COLO668 (cell line): ENCODE results near the gene SH3PXD2A.
"Not testable (repeated sequence)": the region's sequence is repeated elsewhere in the genome, so short reads cannot be mapped to it uniquely, and the experiment has no call there.

Experiments used
- DNase-seq: peaks from one replicate; lab custom pipeline; 2025; ENCODE audit not compliant: unreplicated experiment; lab: John Stamatoyannopoulos, UW

The SH3PXD2A gene

DNA sequence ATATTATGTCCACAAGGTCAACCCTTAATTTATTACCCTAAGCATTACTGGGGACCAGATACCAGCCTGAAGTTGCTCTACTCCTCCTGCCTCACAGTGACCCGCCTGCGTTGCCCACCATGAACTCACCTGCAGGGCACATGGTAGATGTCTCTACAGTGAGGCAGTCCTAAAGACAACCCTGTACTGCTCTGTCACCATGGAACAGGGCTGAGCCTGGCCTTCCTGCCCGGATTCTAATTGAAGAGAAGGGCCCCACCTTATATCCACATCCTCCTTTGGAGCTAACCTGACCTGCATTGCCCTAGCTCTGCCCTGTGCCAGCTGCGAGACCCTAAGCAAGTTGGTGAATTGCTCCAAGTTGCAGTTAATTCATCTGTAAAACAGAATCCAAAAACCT lies 4.1 kb downstream of the SH3PXD2A start:
- no peak for DNase-seq

DNA sequence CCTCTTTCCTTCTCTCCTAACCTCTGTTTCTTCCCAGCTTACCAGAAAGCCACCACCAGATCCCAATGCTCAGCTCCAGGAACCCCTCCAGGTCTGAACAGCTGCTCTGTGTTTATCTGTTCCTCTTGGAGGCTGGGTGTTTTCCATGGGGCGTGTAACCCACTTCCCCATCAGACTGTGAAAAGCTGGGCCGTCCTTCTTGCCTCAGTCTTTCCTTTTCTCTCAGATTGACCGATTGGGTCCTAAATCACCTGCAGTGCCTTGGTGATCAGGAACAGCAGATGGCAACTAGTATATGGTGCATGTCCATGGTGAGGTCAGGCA lies 4.8 kb downstream of the SH3PXD2A start:
- no peak for DNase-seq

DNA sequence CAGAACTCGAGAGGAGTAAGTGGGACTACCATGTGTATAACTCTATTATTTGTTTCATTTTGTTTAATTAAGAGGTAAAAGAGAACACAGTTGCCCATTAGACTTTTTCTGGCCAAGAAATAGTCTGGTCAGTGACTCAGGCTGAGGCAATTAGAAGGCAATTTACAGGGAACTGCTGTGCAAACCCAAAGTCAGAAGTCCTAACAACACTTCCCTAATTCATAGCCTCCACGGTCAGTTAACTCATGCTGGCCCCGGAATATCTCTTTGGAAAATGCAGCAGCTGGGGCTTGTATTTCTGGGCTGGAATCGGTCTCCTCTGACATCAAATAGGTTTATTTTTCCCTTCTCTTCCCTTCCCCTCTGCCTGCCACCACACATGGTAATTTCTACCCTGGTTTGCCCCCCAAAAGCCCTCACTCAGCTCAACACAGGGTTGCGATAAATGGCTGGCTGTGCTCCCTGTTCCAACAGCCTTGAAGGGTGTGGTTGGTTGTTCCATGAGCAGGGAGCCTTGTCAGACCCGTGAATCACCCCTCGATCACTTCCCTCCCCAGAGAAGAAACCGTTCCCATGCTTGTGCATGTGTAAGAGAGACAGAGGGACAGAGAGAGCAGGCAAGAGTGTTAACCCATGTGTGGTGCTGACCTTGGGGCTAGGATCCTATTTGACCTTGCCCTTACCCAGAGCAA lies 5.3 kb downstream of the SH3PXD2A start:
- no peak for DNase-seq

- DNase-seq: no peak
Observed at GRCh38 chr10:103849212-103849877, 6.0 kb downstream of the SH3PXD2A start.

DNA sequence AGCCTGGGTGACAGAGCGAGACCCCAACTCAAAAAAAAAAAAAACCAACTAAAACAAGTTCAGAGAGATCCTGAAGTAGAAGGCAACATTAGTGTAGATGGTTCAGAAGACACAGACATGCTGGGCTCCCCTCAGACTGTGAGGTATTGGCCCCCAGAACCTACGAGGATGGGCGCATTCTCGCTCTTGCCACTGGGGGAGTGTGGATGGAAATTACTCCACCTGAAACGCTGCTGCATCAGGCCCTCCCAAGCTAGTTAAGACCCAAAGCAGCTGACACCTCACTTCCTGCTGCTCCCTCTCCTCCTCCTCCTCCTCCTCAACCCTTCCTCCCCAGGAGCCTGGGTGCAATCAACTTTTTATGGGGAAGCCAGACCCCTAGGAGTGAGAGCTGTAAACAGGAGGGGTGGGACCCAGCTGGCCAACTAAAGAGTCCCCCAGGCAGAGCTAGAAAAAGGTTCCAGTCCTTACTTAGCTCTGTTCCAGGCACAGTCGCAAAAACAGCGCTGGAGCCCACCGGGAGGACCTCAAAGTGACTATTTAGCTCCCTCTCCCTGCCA lies 7.4 kb downstream of the SH3PXD2A start:
- DNase-seq: peak; percentile 5

- no peak for DNase-seq
Observed at GRCh38 chr10:103847346-103847745, 8.0 kb downstream of the SH3PXD2A start.

DNA sequence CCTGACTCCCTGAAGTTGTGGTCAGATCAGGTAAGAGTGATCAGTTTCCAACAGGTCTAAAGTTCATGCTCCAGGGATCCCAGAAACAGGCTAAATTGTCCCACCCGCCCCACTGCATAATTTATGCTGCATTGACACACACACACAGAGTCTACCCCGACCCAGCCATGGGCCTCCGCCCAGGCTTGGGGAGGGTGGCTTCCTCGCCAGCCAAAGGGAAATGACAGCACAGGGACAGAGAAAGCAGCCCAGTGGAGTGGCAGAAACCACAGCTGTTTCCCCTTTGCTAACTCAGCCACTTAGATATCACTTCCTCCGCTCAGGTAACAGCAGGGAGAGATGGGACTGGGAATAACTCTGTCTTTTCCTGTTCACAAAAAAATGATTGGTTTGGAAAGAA lies 9.4 kb downstream of the SH3PXD2A start:
- peak; percentile 11 for DNase-seq

- not testable (repeated sequence) for DNase-seq
Observed at GRCh38 chr10:103845346-103845745, 10.0 kb downstream of the SH3PXD2A start.

- no peak for DNase-seq
Observed at GRCh38 chr10:103843854-103844570, 11.4 kb downstream of the SH3PXD2A start.

DNA sequence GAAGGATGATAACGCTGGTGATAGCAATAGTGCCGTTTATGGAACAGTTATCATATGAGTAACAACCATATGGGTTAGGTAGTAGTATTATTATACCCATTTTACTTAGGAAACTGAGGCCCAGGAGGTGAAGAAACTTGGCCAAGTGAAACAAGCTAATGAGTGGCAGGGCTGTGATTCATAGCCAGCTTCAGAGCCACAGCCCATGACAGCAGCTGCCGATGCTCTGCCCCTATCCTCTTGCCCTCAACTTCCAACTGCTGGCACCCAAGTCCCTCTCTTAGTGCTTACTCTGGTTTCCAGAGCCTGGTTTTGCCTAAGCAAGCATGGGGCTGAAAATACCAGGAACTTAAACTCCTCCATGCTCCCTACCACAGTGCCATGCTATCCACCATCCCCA lies 12.3 kb downstream of the SH3PXD2A start:
- no peak for DNase-seq

GRCh38 chr10:103842605-103843004 lies 12.8 kb downstream of the SH3PXD2A start:
- DNase-seq: no peak

GRCh38 chr10:103841519-103841918 lies 13.9 kb downstream of the SH3PXD2A start:
- no peak for DNase-seq

GRCh38 chr10:103840740-103841070 lies 14.7 kb downstream of the SH3PXD2A start:
- DNase-seq: no peak

- DNase-seq: peak; percentile 67
Observed at GRCh38 chr10:103839872-103840739, 15.3 kb downstream of the SH3PXD2A start.

DNA sequence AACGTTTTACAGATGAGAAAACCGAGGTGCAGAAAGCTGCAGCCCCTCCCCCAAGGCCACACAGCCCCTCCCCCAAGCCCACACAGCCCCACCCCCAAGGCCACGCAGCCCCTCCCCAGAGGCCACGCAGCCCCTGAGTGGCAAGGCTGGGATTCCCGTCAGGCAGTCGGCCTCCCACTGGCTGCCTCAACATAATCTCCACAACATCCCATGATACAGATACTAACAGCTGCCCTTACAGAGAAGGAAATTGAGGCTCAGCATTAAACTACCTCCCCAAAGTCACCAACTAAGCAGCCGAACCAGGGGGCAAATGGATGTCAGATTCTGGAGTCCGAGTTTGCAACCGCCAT lies 15.9 kb downstream of the SH3PXD2A start:
- no peak for DNase-seq

DNA sequence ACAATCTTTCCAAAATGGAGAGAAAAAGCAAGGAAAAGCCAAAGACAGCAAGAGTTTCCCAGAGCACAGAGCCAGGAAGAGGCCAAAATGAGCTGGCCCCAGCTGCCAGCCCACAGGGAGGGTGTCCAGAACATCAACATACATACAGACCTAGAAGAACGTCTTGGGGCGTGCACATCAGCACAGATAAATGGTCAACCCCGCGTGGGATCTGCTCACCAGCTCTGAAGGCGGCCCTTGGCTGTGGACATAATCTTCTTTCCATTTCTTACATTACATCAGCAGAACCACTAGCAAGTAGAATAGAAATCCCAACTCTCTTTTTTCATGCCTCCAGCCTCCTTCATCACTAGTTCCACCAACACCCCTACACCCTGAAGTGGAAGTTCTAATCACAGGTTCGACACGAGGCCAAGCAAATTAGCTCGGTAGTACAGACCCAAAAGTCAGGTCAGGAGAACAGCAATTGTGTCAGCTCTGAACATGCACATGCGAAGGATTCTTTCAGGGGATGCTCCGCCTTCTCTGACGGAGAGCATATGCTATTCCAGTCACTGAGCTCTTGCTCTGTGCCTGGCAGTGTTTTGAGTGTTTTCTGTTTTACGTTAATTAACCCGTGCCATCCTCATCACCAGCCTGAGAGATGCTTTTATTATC lies 16.4 kb downstream of the SH3PXD2A start:
- no peak for DNase-seq

- no peak for DNase-seq
Observed at GRCh38 chr10:103838070-103838395, 17.3 kb downstream of the SH3PXD2A start.

- no peak for DNase-seq
Observed at GRCh38 chr10:103837370-103838069, 17.9 kb downstream of the SH3PXD2A start.

GRCh38 chr10:103836861-103837260 lies 18.5 kb downstream of the SH3PXD2A start:
- DNase-seq: no peak

DNA sequence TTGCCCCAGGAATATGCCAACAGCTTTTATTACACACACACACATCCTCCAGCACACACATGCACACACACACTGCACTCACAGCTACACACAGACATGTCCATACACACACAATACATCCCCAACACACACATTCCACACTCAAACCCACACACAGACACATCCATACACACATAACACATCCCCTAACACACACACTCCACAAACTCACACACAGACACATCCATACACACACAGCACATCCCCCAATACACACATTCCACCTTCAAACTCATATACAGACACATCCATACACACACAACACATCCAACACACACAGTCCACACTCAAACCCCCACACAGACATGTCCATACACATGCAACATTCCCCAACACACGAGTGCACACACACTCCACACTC lies 19.1 kb downstream of the SH3PXD2A start:
- no peak for DNase-seq
